Measurements from ENCODE around the gene AVPI1.
A peak's percentile ranks its signal among the peaks of the same experiment; 100 is the strongest.

The AVPI1 gene

GRCh38 chr10:97689559-97690020 lies 2.5 kb upstream of the AVPI1 start:
- TF ChIP-seq ZBTB7A (IDR thresholded peaks at IDR 0.05; ENCODE audit: low read depth) (no peak), USF1 (IDR thresholded peaks at IDR 0.05) (peak; percentile 9; the same call in 1 of the 2 replicates), YY1 (IDR thresholded peaks at IDR 0.05; ENCODE audit: low read depth) (no peak)

DNA sequence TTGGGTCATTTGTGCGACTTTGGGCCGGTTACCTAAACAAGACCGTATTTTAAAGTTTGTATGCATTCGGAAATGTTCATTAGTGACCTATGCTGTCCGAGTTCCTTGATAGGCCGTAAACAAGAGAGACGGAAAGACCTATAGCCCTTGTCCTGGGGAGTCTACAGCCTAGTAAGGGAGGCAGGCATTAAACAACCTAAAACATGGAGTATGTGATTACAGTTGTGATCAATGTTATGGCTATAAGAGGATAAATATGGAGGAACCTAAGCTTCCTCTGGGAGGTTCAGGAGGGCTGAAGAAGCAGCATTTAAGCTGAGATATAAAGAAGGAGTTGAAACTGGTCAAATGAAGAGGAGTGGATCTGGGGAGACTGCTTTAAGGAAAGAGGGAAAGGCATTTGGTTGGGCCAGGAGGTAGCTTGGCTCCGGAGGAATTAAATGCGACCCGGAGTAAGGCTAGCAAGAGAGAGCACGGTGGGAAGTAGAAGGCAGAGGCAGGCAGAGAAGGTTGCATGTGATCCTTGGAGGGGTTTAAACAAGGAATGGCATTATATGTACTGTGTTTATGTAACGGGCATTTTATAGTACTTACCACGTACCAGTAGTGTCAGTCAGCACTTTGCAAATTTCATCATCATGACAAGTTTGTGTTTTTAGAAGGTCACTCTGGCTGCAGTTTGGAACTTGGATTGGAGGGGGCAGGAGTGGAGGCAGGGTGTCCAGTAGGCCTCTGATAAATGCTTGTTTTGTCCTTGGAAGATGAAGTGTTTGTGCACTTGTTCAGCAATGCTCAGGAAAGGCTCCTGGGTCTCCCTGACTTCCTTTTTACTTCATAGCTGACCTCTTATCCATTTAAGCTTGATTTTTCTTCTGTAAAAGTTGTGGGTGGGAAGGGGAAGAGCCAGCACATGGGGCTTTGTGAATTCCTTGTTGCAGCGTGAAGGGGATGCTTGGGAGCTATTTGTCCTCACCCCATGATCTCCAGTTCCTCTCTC lies 1.0 kb upstream of the AVPI1 start:
- no peak for TF ChIP-seq USF1 (IDR thresholded peaks at IDR 0.05)
- TF ChIP-seq CEBPB (IDR thresholded peaks at IDR 0.05) = no peak
- no peak for TF ChIP-seq TAF1 (IDR thresholded peaks at IDR 0.05; ENCODE audit: low read depth)
- no peak for TF ChIP-seq EGR1 (IDR thresholded peaks at IDR 0.05)
- no peak for TF ChIP-seq MAX (IDR thresholded peaks at IDR 0.05)
- TF ChIP-seq NFIC (IDR thresholded peaks at IDR 0.05) = no peak
- no peak for TF ChIP-seq CREB1 (IDR thresholded peaks at IDR 0.05; ENCODE audit: low read depth)
- TF ChIP-seq FOXM1 (IDR thresholded peaks at IDR 0.05; ENCODE audit: borderline replicate concordance, low read depth) = no peak
- no peak for TF ChIP-seq ZBTB7A (IDR thresholded peaks at IDR 0.05; ENCODE audit: low read depth)

DNA sequence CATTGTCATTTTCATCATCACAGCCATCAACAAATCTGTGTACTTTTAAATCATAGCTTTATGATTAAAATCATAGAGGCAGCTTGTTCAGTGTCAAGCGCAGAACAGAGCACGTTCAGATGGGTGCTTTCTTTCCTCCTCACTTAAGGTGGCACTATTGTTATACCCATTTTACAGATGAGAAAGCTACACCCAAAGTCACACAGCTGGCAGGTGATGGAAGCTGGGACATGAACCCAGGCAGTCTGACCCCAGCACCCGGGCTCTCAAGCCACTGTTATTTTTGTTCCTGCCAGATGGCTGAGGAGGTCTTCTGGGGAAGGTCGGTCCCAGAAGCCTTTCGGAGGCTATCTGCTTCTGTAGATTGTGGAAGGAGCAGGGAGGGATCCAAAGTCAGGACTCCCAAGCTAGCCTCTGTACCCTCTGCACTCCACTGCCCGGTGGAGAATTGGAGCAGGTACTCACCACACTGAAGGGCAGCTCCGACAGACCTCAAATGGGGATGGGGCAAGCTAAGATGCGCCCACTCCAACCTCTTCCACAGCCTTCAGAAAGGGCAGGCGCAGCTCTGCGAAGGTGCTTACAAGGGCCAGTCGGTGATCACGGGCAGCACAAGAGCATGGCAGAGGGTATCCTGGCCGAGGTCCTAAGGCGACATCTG lies 610 bp downstream of the AVPI1 start:
- TF ChIP-seq CREB1 (IDR thresholded peaks at IDR 0.05; ENCODE audit: low read depth) (no peak), NFIC (IDR thresholded peaks at IDR 0.05) (no peak)

DNA sequence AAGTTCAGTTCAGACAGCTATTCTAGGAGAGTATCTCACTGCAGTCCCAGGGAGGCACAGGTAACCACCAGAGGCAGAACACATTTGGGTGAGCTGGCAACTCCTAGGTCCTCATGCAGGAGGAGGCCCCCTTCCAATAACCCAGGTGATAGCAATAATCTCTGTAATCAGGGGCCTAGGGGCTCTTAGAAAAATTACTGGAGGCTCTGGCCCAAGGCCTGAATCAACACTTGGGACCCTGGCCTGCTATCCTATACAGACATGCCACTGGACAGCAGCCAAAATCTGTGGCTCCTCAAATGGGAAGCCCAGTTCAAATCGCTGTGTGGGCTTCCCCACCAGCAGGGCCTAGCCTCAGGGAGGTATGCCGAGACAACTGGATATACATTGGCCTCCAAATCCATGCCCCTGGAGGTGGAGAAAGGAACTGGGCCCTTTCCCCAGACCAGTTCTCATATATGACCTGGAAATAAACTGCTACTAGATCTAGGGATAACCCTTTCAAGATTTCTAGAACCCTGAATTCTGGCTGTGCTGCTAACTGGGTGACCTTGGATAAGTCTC lies 1.6 kb downstream of the AVPI1 start:
- TF ChIP-seq MAX (IDR thresholded peaks at IDR 0.05) = no peak
- no peak for TF ChIP-seq RAD21 (IDR thresholded peaks at IDR 0.05; ENCODE audit: low read depth)
- TF ChIP-seq NFIC (IDR thresholded peaks at IDR 0.05) = no peak
- TF ChIP-seq, protein P1, sequence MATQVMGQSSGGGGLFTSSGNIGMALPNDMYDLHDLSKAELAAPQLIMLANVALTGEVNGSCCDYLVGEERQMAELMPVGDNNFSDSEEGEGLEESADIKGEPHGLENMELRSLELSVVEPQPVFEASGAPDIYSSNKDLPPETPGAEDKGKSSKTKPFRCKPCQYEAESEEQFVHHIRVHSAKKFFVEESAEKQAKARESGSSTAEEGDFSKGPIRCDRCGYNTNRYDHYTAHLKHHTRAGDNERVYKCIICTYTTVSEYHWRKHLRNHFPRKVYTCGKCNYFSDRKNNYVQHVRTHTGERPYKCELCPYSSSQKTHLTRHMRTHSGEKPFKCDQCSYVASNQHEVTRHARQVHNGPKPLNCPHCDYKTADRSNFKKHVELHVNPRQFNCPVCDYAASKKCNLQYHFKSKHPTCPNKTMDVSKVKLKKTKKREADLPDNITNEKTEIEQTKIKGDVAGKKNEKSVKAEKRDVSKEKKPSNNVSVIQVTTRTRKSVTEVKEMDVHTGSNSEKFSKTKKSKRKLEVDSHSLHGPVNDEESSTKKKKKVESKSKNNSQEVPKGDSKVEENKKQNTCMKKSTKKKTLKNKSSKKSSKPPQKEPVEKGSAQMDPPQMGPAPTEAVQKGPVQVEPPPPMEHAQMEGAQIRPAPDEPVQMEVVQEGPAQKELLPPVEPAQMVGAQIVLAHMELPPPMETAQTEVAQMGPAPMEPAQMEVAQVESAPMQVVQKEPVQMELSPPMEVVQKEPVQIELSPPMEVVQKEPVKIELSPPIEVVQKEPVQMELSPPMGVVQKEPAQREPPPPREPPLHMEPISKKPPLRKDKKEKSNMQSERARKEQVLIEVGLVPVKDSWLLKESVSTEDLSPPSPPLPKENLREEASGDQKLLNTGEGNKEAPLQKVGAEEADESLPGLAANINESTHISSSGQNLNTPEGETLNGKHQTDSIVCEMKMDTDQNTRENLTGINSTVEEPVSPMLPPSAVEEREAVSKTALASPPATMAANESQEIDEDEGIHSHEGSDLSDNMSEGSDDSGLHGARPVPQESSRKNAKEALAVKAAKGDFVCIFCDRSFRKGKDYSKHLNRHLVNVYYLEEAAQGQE (IDR thresholded peaks at IDR 0.05; ENCODE audit: low read depth) = no peak
- no peak for TF ChIP-seq FOXM1 (IDR thresholded peaks at IDR 0.05; ENCODE audit: borderline replicate concordance, low read depth)
- TF ChIP-seq USF1 (IDR thresholded peaks at IDR 0.05) = no peak
- no peak for TF ChIP-seq CEBPB (IDR thresholded peaks at IDR 0.05)
- TF ChIP-seq EP300 (IDR thresholded peaks at IDR 0.05; ENCODE audit: borderline replicate concordance) = no peak
- TF ChIP-seq CREB1 (IDR thresholded peaks at IDR 0.05; ENCODE audit: low read depth) = no peak
- TF ChIP-seq ZBTB7A (IDR thresholded peaks at IDR 0.05; ENCODE audit: low read depth) = no peak
- no peak for TF ChIP-seq TEAD4 (IDR thresholded peaks at IDR 0.05)
- TF ChIP-seq EGR1 (IDR thresholded peaks at IDR 0.05) = no peak
- no peak for TF ChIP-seq TAF1 (IDR thresholded peaks at IDR 0.05; ENCODE audit: low read depth)
- no peak for TF ChIP-seq YY1 (IDR thresholded peaks at IDR 0.05; ENCODE audit: low read depth)
- TF ChIP-seq TCF12 (IDR thresholded peaks at IDR 0.05; ENCODE audit: low read depth) = no peak

DNA sequence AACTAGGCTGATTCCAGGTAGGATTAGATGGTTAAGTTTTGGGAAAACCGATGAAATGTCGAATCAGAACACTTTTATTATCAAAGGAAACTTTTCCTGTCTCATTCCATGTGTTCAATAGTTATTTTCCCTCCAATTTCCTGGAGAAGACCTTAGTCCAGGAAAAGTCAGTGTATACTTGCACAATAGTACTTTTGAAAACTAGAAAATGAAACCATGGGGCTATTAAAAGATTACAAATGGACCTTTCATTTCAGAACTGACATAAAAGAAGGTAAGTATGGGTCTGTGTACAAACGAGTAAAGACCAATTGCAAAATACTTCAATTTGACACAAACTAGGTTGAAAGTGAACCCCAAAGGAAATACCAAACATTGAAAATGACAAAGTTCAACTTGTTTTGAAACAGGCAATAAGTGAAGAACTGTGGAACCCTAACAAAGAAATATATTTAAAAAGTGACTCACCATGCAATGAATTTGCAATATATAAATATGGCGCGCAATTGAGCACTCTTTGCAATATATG lies 2.1 kb downstream of the AVPI1 start:
- no peak for TF ChIP-seq EP300 (IDR thresholded peaks at IDR 0.05; ENCODE audit: borderline replicate concordance)
- TF ChIP-seq YY1 (IDR thresholded peaks at IDR 0.05; ENCODE audit: low read depth) = no peak
- TF ChIP-seq FOXM1 (IDR thresholded peaks at IDR 0.05; ENCODE audit: borderline replicate concordance, low read depth) = no peak
- TF ChIP-seq, protein P1 (IDR thresholded peaks at IDR 0.05; ENCODE audit: low read depth) = no peak
